HEK293T (cell line): ENCODE data around the gene CNIH3.

Experiments
- CTCF ChIA-PET: fragments of 350-600 bp; formaldehyde crosslinking; extraction: SDS; loops from one replicate; lab custom pipeline; 2021; ENCODE audit warnings: antibody characterized with exemption, inconsistent platforms; lab: Yijun Ruan, JAX
- POLR2A ChIA-PET: fragments of 350-600 bp; formaldehyde crosslinking; extraction: SDS; loops from one replicate; lab custom pipeline; 2020; ENCODE audit warnings: antibody characterized with exemption, inconsistent platforms; lab: Yijun Ruan, JAX
- DNase-seq: peaks from one replicate; pipeline ENCODE4 v3.0.0; 2012; ENCODE audit warnings: mixed read lengths; ENCODE audit errors: extremely low spot score
- ARNT ChIP-seq: fragments of 450-650 bp; IDR thresholded peaks from 2 replicates; pipeline ENCODE4 v1.6.1; 2017; ENCODE audit warnings: mild to moderate bottlenecking
- BHLHE40 ChIP-seq: fragments of 450-650 bp; IDR thresholded peaks from 2 replicates; pipeline ENCODE4 v1.6.1; 2016; ENCODE audit warnings: mild to moderate bottlenecking, moderate library complexity, borderline replicate concordance
- CTBP1 ChIP-seq: fragments of 450-650 bp; IDR thresholded peaks from 2 replicates; pipeline ENCODE4 v1.6.1; 2016; ENCODE audit warnings: borderline replicate concordance
- ELF4 ChIP-seq: fragments of 450-650 bp; IDR thresholded peaks from 2 replicates; pipeline ENCODE4 v1.6.1; 2017; ENCODE audit warnings: antibody characterized with exemption
- FOXA1 ChIP-seq: fragments of 450-650 bp; IDR thresholded peaks from 2 replicates; pipeline ENCODE4 v1.6.1; 2016; ENCODE audit warnings: mild to moderate bottlenecking
- FOXK2 ChIP-seq: fragments of 450-650 bp; IDR thresholded peaks from 2 replicates; pipeline ENCODE4 v1.6.1; 2016; ENCODE audit warnings: mild to moderate bottlenecking
- FOXM1 ChIP-seq: fragments of 450-650 bp; IDR thresholded peaks from 2 replicates; pipeline ENCODE4 v1.6.1; 2017; ENCODE audit warnings: mild to moderate bottlenecking, borderline replicate concordance
- HDGF ChIP-seq: fragments of 450-650 bp; IDR thresholded peaks from 2 replicates; pipeline ENCODE4 v1.6.1; 2017; ENCODE audit warnings: antibody characterized with exemption, borderline replicate concordance
- L3MBTL2 ChIP-seq: fragments of 450-650 bp; conservative IDR thresholded peaks from 2 replicates; pipeline ENCODE4 v1.6.1; 2016; ENCODE audit warnings: mild to moderate bottlenecking
- LEF1 ChIP-seq: fragments of 450-650 bp; IDR thresholded peaks from 2 replicates; pipeline ENCODE4 v1.6.1; 2017; ENCODE audit warnings: mild to moderate bottlenecking, borderline replicate concordance
- NFRKB ChIP-seq: fragments of 450-650 bp; IDR thresholded peaks from 2 replicates; pipeline ENCODE4 v1.6.1; 2016; ENCODE audit warnings: mild to moderate bottlenecking, moderate library complexity
- SP1 ChIP-seq: fragments of 450-650 bp; IDR thresholded peaks from 2 replicates; pipeline ENCODE4 v1.6.1; 2017
- SUZ12 ChIP-seq: fragments of 450-650 bp; IDR thresholded peaks from 2 replicates; pipeline ENCODE4 v1.6.1; 2016; ENCODE audit warnings: mild to moderate bottlenecking
- TARDBP ChIP-seq: fragments of 450-650 bp; IDR thresholded peaks from 2 replicates; pipeline ENCODE4 v1.6.1; 2016
- ZNF384 ChIP-seq: fragments of 450-650 bp; IDR thresholded peaks from 2 replicates; pipeline ENCODE4 v1.6.1; 2016
- TF ChIP-seq, protein P1 (sequence below): fragments of 450-650 bp; IDR thresholded peaks from 2 replicates; pipeline ENCODE4 v1.6.1; 2016

The CNIH3 gene

DNA sequence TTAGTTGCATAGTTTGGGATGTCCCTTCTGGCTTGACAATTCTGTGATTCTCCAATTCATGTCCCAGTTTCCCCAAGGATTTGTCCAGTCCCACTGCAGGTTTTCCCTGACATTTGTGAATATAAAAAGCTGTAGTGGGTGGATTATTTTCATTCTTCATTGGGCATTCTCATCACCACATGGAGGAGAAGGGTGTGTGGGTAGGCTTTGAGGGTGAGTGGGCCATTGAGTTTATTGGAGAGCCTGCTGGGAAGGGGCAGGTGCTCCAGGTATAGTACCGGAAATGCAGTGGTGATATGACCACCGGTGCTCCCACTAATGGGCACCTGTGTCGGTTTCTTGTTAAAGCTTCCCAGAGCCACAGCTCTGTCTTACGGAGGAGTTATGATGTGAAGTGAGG is 74.5 kb downstream of the CNIH3 start:
- POLR2A ChIA-PET = no interaction called here
- CTCF ChIA-PET = no interaction called here
- TF ChIP-seq HDGF (no peak), CTBP1 (no peak), SUZ12 (no peak), L3MBTL2 (no peak), SP1 (no peak), NFRKB (no peak), LEF1 (no peak), ELF4 (no peak), FOXM1 (no peak), FOXA1 (no peak), FOXK2 (no peak), TARDBP (no peak), BHLHE40 (no peak), ZNF384 (no peak), ARNT (no peak)
- TF ChIP-seq, protein P1, sequence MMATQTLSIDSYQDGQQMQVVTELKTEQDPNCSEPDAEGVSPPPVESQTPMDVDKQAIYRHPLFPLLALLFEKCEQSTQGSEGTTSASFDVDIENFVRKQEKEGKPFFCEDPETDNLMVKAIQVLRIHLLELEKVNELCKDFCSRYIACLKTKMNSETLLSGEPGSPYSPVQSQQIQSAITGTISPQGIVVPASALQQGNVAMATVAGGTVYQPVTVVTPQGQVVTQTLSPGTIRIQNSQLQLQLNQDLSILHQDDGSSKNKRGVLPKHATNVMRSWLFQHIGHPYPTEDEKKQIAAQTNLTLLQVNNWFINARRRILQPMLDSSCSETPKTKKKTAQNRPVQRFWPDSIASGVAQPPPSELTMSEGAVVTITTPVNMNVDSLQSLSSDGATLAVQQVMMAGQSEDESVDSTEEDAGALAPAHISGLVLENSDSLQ = no peak
- no peak for DNase-seq

DNA sequence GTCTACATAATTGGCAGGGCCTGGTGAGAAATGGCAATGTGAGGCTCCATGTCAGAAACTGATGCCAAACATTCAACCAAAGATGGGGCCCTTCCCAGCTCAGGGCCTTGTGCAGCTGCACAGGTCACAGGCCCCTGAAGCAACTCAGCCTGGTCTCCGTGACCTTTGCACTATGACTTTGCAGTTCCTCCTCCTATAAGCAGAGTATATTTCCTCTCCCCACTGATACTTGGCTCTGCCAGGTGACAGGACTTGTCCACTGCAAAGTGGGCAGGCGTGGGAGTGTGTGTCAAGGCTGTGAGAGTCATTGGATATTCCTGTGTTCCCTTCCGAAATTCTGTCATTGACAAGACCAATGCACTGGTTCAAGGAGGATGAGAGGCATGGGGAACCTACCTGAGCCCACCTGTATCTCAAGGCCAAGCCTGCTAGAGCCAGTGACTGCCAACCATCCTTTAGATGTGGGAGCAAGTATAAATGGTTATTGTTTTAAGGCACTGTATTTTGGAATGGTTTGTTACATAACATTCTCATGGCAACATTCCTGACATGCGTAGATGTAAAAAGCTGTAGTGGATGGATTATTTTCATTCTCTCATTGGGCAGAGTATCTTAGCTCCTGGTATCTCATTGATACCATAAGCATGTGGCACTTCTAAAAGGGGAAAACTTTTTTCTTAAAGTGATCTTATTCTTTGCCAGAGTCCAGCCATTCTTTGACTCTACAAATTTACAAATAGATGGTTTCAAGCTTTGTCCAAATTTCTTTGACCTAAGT is 75.2 kb downstream of the CNIH3 start:
- ChIA-PET POLR2A (no interaction called here), CTCF (no interaction called here)
- TF ChIP-seq L3MBTL2 (no peak), ELF4 (no peak), NFRKB (no peak), SUZ12 (no peak), FOXK2 (no peak), ARNT (no peak), HDGF (no peak), LEF1 (no peak)
- DNase-seq = no peak

DNA sequence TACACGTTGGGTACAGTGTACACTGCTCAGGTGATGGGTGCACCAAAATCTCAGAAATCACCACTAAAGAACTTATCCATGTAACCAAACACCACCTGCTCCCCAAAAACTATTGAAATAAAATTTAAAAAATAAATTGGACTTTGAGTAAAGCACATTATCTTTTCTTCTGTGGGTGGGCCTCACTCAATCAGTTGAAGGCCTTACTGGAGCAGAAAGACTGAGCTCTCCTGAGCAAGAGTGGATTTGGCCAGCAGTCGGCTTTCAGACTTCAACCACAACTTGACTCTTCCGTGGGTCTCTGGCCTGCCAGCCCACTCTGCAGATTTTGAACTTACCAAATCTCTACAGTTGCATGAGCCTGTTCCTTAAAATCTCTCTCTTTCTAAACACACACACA is 78.9 kb downstream of the CNIH3 start:
- POLR2A ChIA-PET = no interaction called here

GRCh38 chr1:224696021-224696420 is 79.9 kb downstream of the CNIH3 start:
- no peak for TF ChIP-seq ELF4
- no peak for TF ChIP-seq LEF1
- TF ChIP-seq ARNT = no peak
- TF ChIP-seq FOXK2 = no peak
- TF ChIP-seq SP1 = no peak
- TF ChIP-seq L3MBTL2 = no peak
- TF ChIP-seq SUZ12 = no peak
- CTCF ChIA-PET = no interaction called here
- POLR2A ChIA-PET = interaction anchor here (1.6 kb wide), 1 partner anchor 9 kb away, joined by 3 read pairs; no protein-coding TSS in a partner anchor
- no peak for DNase-seq

More for the DNA sequence above, 78.9 kb downstream of the CNIH3 start:
- DNase-seq = no peak
- TF ChIP-seq ARNT (no peak), FOXA1 (no peak), ELF4 (no peak), BHLHE40 (no peak), L3MBTL2 (no peak)
- CTCF ChIA-PET = no interaction called here

GRCh38 chr1:224696891-224697765 is 81.0 kb downstream of the CNIH3 start:
- ChIA-PET POLR2A (interaction anchor here (1.6 kb wide), 1 partner anchor 10 kb away, joined by 3 read pairs; no protein-coding TSS in a partner anchor), CTCF (interaction anchor here (0.6 kb wide), 1 partner anchor 226 kb away, joined by 3 read pairs; no protein-coding TSS in a partner anchor)
- no peak for DNase-seq
- no peak for TF ChIP-seq SUZ12
- no peak for TF ChIP-seq ELF4
- TF ChIP-seq NFRKB = no peak
- no peak for TF ChIP-seq ZNF384
- TF ChIP-seq SP1 = no peak
- TF ChIP-seq LEF1 = no peak
- no peak for TF ChIP-seq CTBP1
- TF ChIP-seq TARDBP = no peak
- TF ChIP-seq FOXA1 = no peak
- no peak for TF ChIP-seq FOXK2
- no peak for TF ChIP-seq HDGF
- no peak for TF ChIP-seq ARNT
- no peak for TF ChIP-seq L3MBTL2
- TF ChIP-seq, protein P1 = no peak

GRCh38 chr1:224698015-224698451 is 81.9 kb downstream of the CNIH3 start:
- TF ChIP-seq SUZ12 (no peak), ELF4 (no peak), L3MBTL2 (no peak), FOXA1 (no peak), BHLHE40 (no peak)
- no peak for DNase-seq
- CTCF ChIA-PET = no interaction called here
- POLR2A ChIA-PET = interaction anchor here (1.6 kb wide), 1 partner anchor 11 kb away, joined by 3 read pairs; no protein-coding TSS in a partner anchor
